GM23338 (cell line): Measurements from ENCODE around the gene ATG4B.

Source experiments
- CREB1 ChIP-seq: fragments of 250-450 bp; sonication (Bioruptor Pico); IDR thresholded peaks from 2 replicates; pipeline ENCODE4 v1.5.0; 2020; ENCODE audit warnings: low read depth, mild to moderate bottlenecking, moderate library complexity
- CTCF ChIP-seq, 2 experiments: fragments of 200-600 bp in 1 of 2; sonication (generic) in 1 of 2; conservative IDR thresholded peaks; 2 replicates each; pipeline versions ENCODE4 v1.5.1 to v1.6.1; 2016 to 2017; ENCODE audit warnings: antibody characterized with exemption in 2 of 2, low read depth in 2 of 2, mild to moderate bottlenecking in 2 of 2, moderate library complexity in 1 of 2
- EZH2 ChIP-seq: fragments of 200-600 bp; sonication (generic); IDR thresholded peaks from one replicate; pipeline ENCODE4 v1.8.0; 2017; ENCODE audit warnings: antibody characterized with exemption, mild to moderate bottlenecking, low read depth; ENCODE audit not compliant: unreplicated experiment
- EZH2phosphoT487 ChIP-seq: fragments of 200-600 bp; sonication (generic); IDR thresholded peaks from one replicate; pipeline ENCODE4 v1.8.1; 2018; ENCODE audit warnings: antibody characterized with exemption; ENCODE audit not compliant: unreplicated experiment
- NANOG ChIP-seq: IDR thresholded peaks from 2 replicates; pipeline ENCODE4 v1.6.1; 2016; ENCODE audit warnings: antibody characterized with exemption, borderline replicate concordance
- POLR2AphosphoS5 ChIP-seq: IDR thresholded peaks from 2 replicates; pipeline ENCODE4 v1.6.1; 2016; ENCODE audit warnings: antibody characterized with exemption, low read depth
- REST ChIP-seq: IDR thresholded peaks from one replicate; pipeline ENCODE4 v1.6.1; 2018; ENCODE audit warnings: antibody characterized with exemption; ENCODE audit not compliant: unreplicated experiment
- ZNF331 ChIP-seq: fragments of 250-450 bp; sonication (Bioruptor Pico); IDR thresholded peaks from 2 replicates; pipeline ENCODE4 v1.5.0; 2020; ENCODE audit warnings: low read depth, mild to moderate bottlenecking, moderate library complexity

DNA sequence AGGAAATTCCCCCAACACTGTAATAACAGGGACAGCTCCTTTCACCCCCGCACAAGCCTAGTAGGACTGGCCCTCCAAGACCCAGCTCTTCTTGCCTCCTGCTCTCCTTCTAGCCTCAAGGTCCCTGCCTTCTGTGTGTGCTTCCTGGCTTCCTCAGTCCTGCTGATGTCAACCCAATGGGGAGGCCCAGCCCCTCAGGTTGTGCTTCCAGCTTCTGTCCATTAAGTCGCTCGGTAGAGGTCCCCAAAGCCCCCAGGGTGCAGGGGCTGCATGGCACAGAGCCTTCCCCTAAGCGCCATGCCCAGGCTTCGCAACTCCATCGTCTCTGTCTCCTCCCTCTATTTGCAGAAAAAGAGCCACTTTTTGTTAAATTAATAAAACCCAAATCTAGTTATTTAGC is 39.9 kb upstream of the ATG4B start:
- TF ChIP-seq CTCF (conservative IDR thresholded peaks at IDR 0.05; ENCODE audit: low read depth in 2 of 2) = no peak
- TF ChIP-seq EZH2 = no peak
- no peak for TF ChIP-seq POLR2AphosphoS5
- no peak for TF ChIP-seq ZNF331 (CRISPR knock-in tag)
- TF ChIP-seq CREB1 (CRISPR knock-in tag) = no peak
- TF ChIP-seq EZH2phosphoT487 = no peak
- no peak for TF ChIP-seq NANOG
- TF ChIP-seq REST = no peak
